GM21825 (cell line): ENCODE results near the gene PTCD1.
A peak's percentile ranks its signal among the peaks of the same experiment; 100 is the strongest.

ENCODE experiments used
- ATAC-seq: cut with Tn5 transposase; IDR thresholded peaks from one replicate; pipeline ENCODE4 v1.9.1; 2021; ENCODE audit warnings: mild to moderate bottlenecking, moderate library complexity; ENCODE audit not compliant: unreplicated experiment

PTCD1 gene

GRCh38 chr7:99409806-99410205 is 28.8 kb downstream of the PTCD1 start:
- ATAC-seq = no peak

- ATAC-seq = no peak
These were observed 29.4 kb downstream of the PTCD1 start for GRCh38 chr7:99409192-99409572.

- peak; percentile 71 for ATAC-seq
These were observed 30.0 kb downstream of the PTCD1 start, which contains the start of the genes BUD31 and PDAP1 for GRCh38 chr7:99408379-99409191. Gene BUD31 (plus strand): TSS chr7:99408969. CDS start chr7:99411093, 2,124 bp downstream. Gene PDAP1 (minus strand): TSS chr7:99408597. CDS start chr7:99408548, 49 bp downstream.

GRCh38 chr7:99407872-99408378 is 30.7 kb downstream of the PTCD1 start:
- peak; percentile 10 for ATAC-seq

- no peak for ATAC-seq
These were observed 32.0 kb downstream of the PTCD1 start for GRCh38 chr7:99406557-99406956.

GRCh38 chr7:99404977-99405320 is 33.6 kb downstream of the PTCD1 start:
- no peak for ATAC-seq

- ATAC-seq = no peak
These were observed 34.2 kb downstream of the PTCD1 start for GRCh38 chr7:99404235-99404976.

- ATAC-seq = no peak
These were observed 34.8 kb downstream of the PTCD1 start for GRCh38 chr7:99403764-99404163.

- ATAC-seq = no peak
These were observed 35.7 kb downstream of the PTCD1 start for GRCh38 chr7:99402854-99403253.

GRCh38 chr7:99399597-99399996 is 39.0 kb downstream of the PTCD1 start:
- ATAC-seq = no peak

GRCh38 chr7:99398891-99399445 is 39.6 kb downstream of the PTCD1 start:
- no peak for ATAC-seq

GRCh38 chr7:99397297-99397983 is 41.2 kb downstream of the PTCD1 start:
- no peak for ATAC-seq

GRCh38 chr7:99396418-99397296 is 41.9 kb downstream of the PTCD1 start:
- no peak for ATAC-seq

- ATAC-seq = no peak
These were observed 42.8 kb downstream of the PTCD1 start for GRCh38 chr7:99395616-99396327.

- ATAC-seq = no peak
These were observed 44.5 kb downstream of the PTCD1 start for GRCh38 chr7:99394188-99394502.

GRCh38 chr7:99393355-99394187 is 45.0 kb downstream of the PTCD1 start:
- ATAC-seq = no peak

GRCh38 chr7:99392659-99393354 is 45.8 kb downstream of the PTCD1 start:
- peak; percentile 60 for ATAC-seq

GRCh38 chr7:99392046-99392445 is 46.6 kb downstream of the PTCD1 start:
- ATAC-seq = no peak
